HG02943 (cell line): Measurements from ENCODE around the gene GIGYF2.

ENCODE experiments used
- ATAC-seq: cut with Tn5 transposase; IDR thresholded peaks from one replicate; pipeline ENCODE4 v1.9.1; 2021; ENCODE audit warnings: mild to moderate bottlenecking, low read depth, moderate library complexity; ENCODE audit not compliant: unreplicated experiment

Gene GIGYF2

GRCh38 chr2:232748038-232748437 lies 50.9 kb downstream of the GIGYF2 start:
- no peak for ATAC-seq

GRCh38 chr2:232749331-232749730 lies 52.2 kb downstream of the GIGYF2 start:
- ATAC-seq = no peak

GRCh38 chr2:232750135-232750671 lies 53.1 kb downstream of the GIGYF2 start:
- ATAC-seq = no peak

GRCh38 chr2:232757905-232758304 lies 60.8 kb downstream of the GIGYF2 start:
- ATAC-seq = no peak

GRCh38 chr2:232761301-232761907 lies 64.3 kb downstream of the GIGYF2 start:
- no peak for ATAC-seq

- ATAC-seq = no peak
These were observed 70.7 kb downstream of the GIGYF2 start for GRCh38 chr2:232767866-232768265.

GRCh38 chr2:232770207-232770606 lies 73.1 kb downstream of the GIGYF2 start:
- no peak for ATAC-seq

GRCh38 chr2:232771870-232772269 lies 74.7 kb downstream of the GIGYF2 start:
- no peak for ATAC-seq

GRCh38 chr2:232772531-232772930 lies 75.4 kb downstream of the GIGYF2 start:
- ATAC-seq = no peak

- ATAC-seq = no peak
These were observed 76.7 kb downstream of the GIGYF2 start for GRCh38 chr2:232773815-232774214.

- ATAC-seq = no peak
These were observed 79.3 kb downstream of the GIGYF2 start, which contains the start of gene KCNJ13 for GRCh38 chr2:232776435-232776834. Gene KCNJ13, minus strand, starts transcription at chr2:232776565. Its CDS starts 5,203 bp downstream, at chr2:232771362.

- ATAC-seq = no peak
These were observed 80.1 kb downstream of the GIGYF2 start for GRCh38 chr2:232777276-232777675.

- ATAC-seq = no peak
These were observed 82.3 kb downstream of the GIGYF2 start for GRCh38 chr2:232779465-232779864.

- ATAC-seq = no peak
These were observed 82.8 kb downstream of the GIGYF2 start for GRCh38 chr2:232779934-232780333.

- no peak for ATAC-seq
These were observed 84.6 kb downstream of the GIGYF2 start for GRCh38 chr2:232781765-232782164.

- no peak for ATAC-seq
These were observed 86.1 kb downstream of the GIGYF2 start for GRCh38 chr2:232783278-232783677.

- ATAC-seq = no peak
These were observed 90.7 kb downstream of the GIGYF2 start for GRCh38 chr2:232787806-232788205.

GRCh38 chr2:232789082-232789481 lies 92.0 kb downstream of the GIGYF2 start:
- ATAC-seq = no peak

GRCh38 chr2:232791518-232791917 lies 94.4 kb downstream of the GIGYF2 start:
- ATAC-seq = no peak

- ATAC-seq = no peak
These were observed 96.1 kb downstream of the GIGYF2 start for GRCh38 chr2:232793271-232793670.

GRCh38 chr2:232794981-232795380 lies 97.8 kb downstream of the GIGYF2 start:
- ATAC-seq = no peak

GRCh38 chr2:232795920-232796319 lies 98.8 kb downstream of the GIGYF2 start:
- no peak for ATAC-seq
